HFF-Myc (cell line): ENCODE results near the gene ECHS1.

Source experiments
- DNase-seq: peaks from one replicate; pipeline ENCODE4 v3.0.0-alpha.2; 2011; ENCODE audit warnings: low read depth; ENCODE audit errors: extremely low read depth
- H3K4me3 ChIP-seq: replicated peaks from 2 replicates; pipeline ENCODE4 v1.5.1; 2011; ENCODE audit warnings: low read depth, mild to moderate bottlenecking, control low read depth, low read length
- TF ChIP-seq, protein P1 (sequence below): IDR thresholded peaks from 2 replicates; pipeline ENCODE4 v1.5.1; 2012; ENCODE audit warnings: mild to moderate bottlenecking, low read depth, low read length, control low read depth; ENCODE audit errors: missing control alignments

The ECHS1 gene

DNA sequence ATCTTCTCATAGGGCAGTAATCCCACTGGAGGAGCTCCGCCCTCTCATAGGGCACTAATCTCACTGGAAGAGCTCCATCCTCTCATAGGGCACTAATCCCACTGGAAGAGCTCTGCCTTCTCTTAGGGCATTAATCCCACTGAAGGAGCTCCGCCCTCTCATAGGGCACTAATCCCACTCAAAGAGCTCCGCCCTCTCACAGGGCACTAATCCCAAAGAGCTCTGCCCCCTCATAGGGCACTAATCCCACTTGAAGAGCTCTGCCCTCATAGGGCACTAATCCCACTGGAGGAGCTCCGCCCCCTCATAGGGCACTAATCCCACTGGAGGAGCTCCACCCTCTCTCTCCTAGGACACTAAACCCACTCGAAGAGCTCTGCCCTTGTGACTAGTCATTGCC lies 11.9 kb downstream of the ECHS1 start:
- no peak overlapping the region for H3K4me3 ChIP-seq
- no peak for DNase-seq
- TF ChIP-seq, protein P1, sequence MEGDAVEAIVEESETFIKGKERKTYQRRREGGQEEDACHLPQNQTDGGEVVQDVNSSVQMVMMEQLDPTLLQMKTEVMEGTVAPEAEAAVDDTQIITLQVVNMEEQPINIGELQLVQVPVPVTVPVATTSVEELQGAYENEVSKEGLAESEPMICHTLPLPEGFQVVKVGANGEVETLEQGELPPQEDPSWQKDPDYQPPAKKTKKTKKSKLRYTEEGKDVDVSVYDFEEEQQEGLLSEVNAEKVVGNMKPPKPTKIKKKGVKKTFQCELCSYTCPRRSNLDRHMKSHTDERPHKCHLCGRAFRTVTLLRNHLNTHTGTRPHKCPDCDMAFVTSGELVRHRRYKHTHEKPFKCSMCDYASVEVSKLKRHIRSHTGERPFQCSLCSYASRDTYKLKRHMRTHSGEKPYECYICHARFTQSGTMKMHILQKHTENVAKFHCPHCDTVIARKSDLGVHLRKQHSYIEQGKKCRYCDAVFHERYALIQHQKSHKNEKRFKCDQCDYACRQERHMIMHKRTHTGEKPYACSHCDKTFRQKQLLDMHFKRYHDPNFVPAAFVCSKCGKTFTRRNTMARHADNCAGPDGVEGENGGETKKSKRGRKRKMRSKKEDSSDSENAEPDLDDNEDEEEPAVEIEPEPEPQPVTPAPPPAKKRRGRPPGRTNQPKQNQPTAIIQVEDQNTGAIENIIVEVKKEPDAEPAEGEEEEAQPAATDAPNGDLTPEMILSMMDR, result no peak

DNA sequence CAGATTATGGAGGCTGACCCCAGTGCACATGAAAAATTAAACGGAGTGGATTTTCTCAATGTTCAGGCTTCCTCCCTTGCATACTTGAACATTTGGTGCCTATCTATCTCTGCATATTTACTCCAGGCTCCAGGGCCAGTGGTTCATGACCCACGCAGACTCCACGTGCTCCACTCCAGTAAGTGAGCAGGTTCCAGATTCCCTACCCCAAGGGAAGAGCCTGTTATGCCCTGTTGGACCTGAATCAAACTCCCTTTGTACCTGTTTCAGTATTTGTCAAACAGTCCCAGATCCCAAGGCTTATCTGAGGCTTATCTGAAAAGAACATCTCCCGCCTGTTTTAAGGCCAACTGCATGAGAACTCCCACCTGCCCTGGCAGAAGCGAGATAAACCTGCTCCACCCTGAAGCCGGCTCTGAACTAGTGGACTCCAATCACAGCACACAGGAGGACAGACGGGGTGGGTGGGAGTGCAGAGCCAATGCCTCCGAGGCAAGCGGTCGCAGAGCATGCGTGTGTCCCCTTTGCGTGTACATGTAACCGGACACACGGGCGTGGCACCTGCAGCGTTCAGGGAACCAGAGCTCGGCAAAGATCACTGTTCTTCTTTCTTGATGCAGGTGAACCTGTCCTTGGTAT lies 13.1 kb downstream of the ECHS1 start:
- TF ChIP-seq, protein P1, result no peak
- no peak overlapping the region for H3K4me3 ChIP-seq

DNA sequence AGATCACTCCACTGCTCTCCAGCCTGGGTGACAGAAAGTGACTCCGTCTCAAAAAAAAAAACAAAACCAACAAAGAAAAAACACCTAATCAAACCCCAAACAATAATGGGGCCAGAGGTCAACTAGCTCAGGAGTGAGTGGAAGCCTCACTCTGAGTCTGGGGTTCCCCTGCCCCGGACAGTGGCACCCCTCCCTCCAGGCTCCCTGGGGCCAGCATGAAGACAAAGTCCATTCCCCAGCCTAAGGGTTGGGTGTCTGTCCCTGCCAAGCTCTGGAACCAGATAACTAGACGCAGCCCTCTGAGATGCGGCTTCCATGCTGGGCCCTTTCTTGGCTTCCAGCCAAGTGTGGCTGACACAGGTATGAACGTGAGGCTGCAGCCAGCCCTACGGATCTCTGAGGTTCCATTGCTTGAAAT lies 13.6 kb downstream of the ECHS1 start:
- H3K4me3 ChIP-seq, result no peak overlapping the region
- TF ChIP-seq, protein P1, result no peak
- no peak for DNase-seq

More for the DNA sequence above, 13.1 kb downstream of the ECHS1 start:
- no peak for DNase-seq

DNA sequence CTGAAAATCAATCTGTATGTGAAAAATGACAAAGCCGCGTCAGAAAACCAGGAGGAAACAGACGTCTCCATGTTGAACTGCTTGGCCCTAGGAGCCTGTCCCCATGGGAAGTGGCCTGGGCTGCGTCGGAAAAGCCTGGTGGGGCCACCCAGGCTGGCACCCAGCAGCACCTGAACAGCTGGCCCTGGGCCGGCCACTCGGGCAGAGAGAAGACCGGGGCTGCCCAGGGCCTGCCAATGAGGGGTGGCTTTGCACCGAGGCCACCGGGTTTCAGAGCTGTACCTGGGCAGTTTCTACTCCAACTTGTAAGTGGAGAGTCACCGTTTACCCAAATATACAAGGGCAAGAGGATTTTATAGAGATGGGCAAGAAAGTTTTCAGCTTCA lies 14.2 kb downstream of the ECHS1 start:
- H3K4me3 ChIP-seq, result no peak overlapping the region
- TF ChIP-seq, protein P1, result no peak
- DNase-seq, result no peak

DNA sequence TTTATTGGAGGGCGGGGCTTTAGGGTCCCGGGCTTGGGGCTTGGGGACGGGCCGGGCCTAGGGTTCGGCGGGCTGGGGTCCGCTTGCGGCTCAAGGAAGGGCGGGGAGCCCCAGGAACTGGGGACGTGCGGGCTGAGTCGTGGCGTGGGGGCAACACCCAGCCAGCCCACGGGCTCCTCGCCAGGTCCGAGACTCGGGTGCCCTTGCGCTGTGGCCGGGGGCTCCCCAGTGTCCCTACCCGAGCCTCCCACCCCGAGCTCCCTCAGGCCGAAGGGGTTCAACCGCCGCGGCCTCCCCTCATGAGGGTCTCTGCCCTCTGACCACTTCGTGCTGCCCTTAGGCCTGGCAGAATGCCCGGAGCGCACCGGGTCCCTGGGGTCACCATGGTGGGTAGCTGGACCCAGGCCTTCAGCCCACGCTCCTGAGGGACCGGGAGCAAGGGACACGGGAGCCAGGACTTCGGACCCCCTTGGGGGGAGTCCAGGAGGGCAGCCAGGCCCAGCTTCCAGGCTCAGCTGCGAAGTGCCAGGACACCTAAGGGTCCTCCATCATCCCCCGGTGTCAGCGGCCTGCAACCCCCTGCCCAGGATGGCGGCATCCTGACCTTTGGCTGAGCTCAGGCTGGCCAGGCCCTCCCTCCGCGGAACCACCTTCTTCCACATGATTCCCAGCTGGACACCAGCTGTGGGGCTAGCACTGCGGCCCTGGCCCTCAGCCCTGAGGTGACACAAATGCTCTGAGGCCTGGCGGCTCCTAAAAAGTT lies 14.8 kb downstream of the ECHS1 start:
- no peak for DNase-seq
- H3K4me3 ChIP-seq, result no peak overlapping the region
- TF ChIP-seq, protein P1, result no peak

DNA sequence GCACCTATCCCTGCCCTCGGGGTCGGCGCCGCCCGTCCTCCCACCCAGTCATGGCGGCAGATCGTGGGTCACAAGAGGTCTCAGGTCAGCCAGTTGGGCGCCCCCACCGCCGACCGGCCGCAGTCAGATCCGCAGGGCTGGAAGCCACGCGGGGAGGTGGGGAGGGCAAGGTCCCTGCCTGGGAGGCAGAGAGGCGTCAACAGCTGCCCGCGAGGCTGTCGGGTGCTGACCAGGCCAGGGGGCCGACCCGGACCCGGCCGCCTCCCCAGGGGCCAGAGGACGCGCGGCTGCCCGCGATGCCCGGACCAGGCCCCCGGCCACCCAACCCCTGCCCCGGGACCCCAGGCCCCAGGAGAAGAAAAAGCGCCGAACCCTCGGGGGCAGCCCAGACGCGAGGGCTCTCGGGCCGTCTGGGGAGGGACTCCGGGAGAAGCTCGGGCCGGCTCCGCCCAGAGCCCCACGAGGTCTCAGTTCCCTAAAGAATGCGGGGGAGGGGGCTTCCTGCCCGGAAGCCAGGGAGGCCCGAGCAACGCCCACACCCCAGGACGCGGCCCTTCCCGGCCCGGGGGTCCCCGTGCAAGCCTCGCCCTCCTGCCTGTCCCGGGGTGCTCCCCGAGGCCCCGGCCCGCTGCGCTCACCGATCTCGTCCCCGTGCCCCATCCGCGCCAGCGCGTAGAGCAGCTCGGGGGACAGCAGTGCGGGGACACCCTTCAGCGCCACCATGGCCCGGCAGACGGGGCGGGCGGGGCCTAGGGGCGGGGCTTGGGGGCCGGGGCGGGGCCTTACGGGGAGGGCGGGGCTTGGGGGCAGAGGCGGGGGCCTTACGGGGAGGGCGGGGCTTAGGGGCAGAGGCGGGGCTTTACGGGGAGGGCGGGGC lies 15.6 kb downstream of the ECHS1 start, which contains the start of gene FUOM:
Gene FUOM, minus strand, starts transcription at position 735 of the 877 bp plus-strand sequence. Its CDS starts 12 bp downstream, at position 723.
- H3K4me3 ChIP-seq, result peak within 1 kb of the TSS; percentile 59
- DNase-seq, result no peak
- TF ChIP-seq, protein P1, result no peak
